ACHN (cell line): ENCODE data around the gene ZNF593.

Experiments used
- DNase-seq: peaks from one replicate; pipeline ENCODE4 v3.0.0-alpha.2; 2015
- in situ Hi-C: cut with HindIII; loops from 2 replicates; pipeline ENCODE4 v1.10.0; 2017; ENCODE audit warnings: low sequenced_read_pairs, low pct_ligation_motif_present, low pct_unique_long_range_greater_than_20kb

Gene ZNF593

GRCh38 chr1:26164861-26165842, 4.6 kb upstream of the ZNF593 start:
- in situ Hi-C loops: no loop called here
- DNase-seq: no peak

- in situ Hi-C loops: no loop called here
- no peak for DNase-seq
Measured at GRCh38 chr1:26166719-26167281, 2.9 kb upstream of the ZNF593 start.

- DNase-seq: no peak
- in situ Hi-C loops: no loop called here
Measured at GRCh38 chr1:26168410-26169197, 1.1 kb upstream of the ZNF593 start, which contains the start of gene C1orf232. Gene C1orf232 (minus strand): TSS chr1:26168963. CDS start chr1:26168499, 464 bp downstream.

- in situ Hi-C loops: no loop called here
Measured at GRCh38 chr1:26169198-26169554, 532 bp upstream of the ZNF593 start.

GRCh38 chr1:26170472-26170821, 739 bp downstream of the ZNF593 start:
- in situ Hi-C loops: no loop called here
- DNase-seq: no peak

More at GRCh38 chr1:26169198-26169554, 532 bp upstream of the ZNF593 start:
- no peak for DNase-seq

GRCh38 chr1:26171084-26172072, 1.7 kb downstream of the ZNF593 start, which contains the start of gene ZNF593OS:
Gene ZNF593OS (minus strand): TSS chr1:26171832. CDS start chr1:26171661, 171 bp downstream.
- in situ Hi-C loops: no loop called here
- DNase-seq: no peak

GRCh38 chr1:26175346-26175745, 5.6 kb downstream of the ZNF593 start:
- no peak for DNase-seq
- in situ Hi-C loops: no loop called here

- DNase-seq: no peak
- in situ Hi-C loops: no loop called here
Measured at GRCh38 chr1:26177182-26177684, 7.5 kb downstream of the ZNF593 start, which contains the start of gene CNKSR1. Gene CNKSR1 (plus strand): TSS chr1:26177491. CDS start chr1:26177548, 57 bp downstream.

- in situ Hi-C loops: no loop called here
- no peak for DNase-seq
Measured at GRCh38 chr1:26180010-26180506, 10.3 kb downstream of the ZNF593 start.

GRCh38 chr1:26181586-26182382, 12.1 kb downstream of the ZNF593 start:
- in situ Hi-C loops: no loop called here
- DNase-seq: no peak

- in situ Hi-C loops: no loop called here
- no peak for DNase-seq
Measured at GRCh38 chr1:26182383-26182696, 12.6 kb downstream of the ZNF593 start.

GRCh38 chr1:26184086-26184485, 14.4 kb downstream of the ZNF593 start:
- in situ Hi-C loops: no loop called here
- no peak for DNase-seq

GRCh38 chr1:26184883-26185282, 15.2 kb downstream of the ZNF593 start:
- in situ Hi-C loops: no loop called here
- no peak for DNase-seq

- DNase-seq: no peak
- in situ Hi-C loops: no loop called here
Measured at GRCh38 chr1:26187882-26188281, 18.2 kb downstream of the ZNF593 start.

GRCh38 chr1:26188477-26188876, 18.8 kb downstream of the ZNF593 start:
- in situ Hi-C loops: no loop called here
- DNase-seq: no peak

- DNase-seq: no peak
- in situ Hi-C loops: no loop called here
Measured at GRCh38 chr1:26189331-26189730, 19.6 kb downstream of the ZNF593 start.

GRCh38 chr1:26189751-26190275, 20.1 kb downstream of the ZNF593 start:
- DNase-seq: no peak
- in situ Hi-C loops: no loop called here
